H9 (cell line): ENCODE measurements around the gene ROPN1L. TPM values are rescaled to one million over a fixed set of nuclear protein-coding genes. Genes with fewer than 3 reads are reported as not detected.

Source experiments
- DNase-seq: peaks from one replicate; pipeline ENCODE4 v3.0.0-alpha.2; 2017
- H2AFZ ChIP-seq: one replicate; pipeline ENCODE4 v1.6.1; 2013; ENCODE audit warnings: mild to moderate bottlenecking, low read length, control low read depth, moderate library complexity
- H2AK5ac ChIP-seq: 2 replicates; pipeline ENCODE4 v1.6.1; 2013; ENCODE audit warnings: low read length, control low read depth, mixed read lengths; ENCODE audit not compliant: insufficient read length
- H2BK120ac ChIP-seq: one replicate; pipeline ENCODE4 v1.6.1; 2013; ENCODE audit warnings: low read depth, mild to moderate bottlenecking, low read length, control low read depth, inconsistent platforms; ENCODE audit not compliant: poor library complexity, severe bottlenecking
- H2BK12ac ChIP-seq: 2 replicates; pipeline ENCODE4 v1.6.1; 2013; ENCODE audit warnings: low read length, control low read depth, mixed read lengths, low read depth; ENCODE audit not compliant: insufficient read length
- H2BK15ac ChIP-seq: 2 replicates; pipeline ENCODE4 v1.6.1; 2013; ENCODE audit warnings: low read depth, low read length, control low read depth
- H2BK20ac ChIP-seq: one replicate; pipeline ENCODE4 v1.6.1; 2013; ENCODE audit warnings: low read depth, mild to moderate bottlenecking, low read length, control low read depth, inconsistent platforms; ENCODE audit not compliant: poor library complexity, severe bottlenecking
- H2BK5ac ChIP-seq: 2 replicates; pipeline ENCODE4 v1.6.1; 2013; ENCODE audit warnings: low read length, control low read depth, mixed read lengths; ENCODE audit not compliant: insufficient read length
- H3K14ac ChIP-seq: 2 replicates; pipeline ENCODE4 v1.6.1; 2013; ENCODE audit warnings: low read length, control low read depth; ENCODE audit not compliant: insufficient read depth
- H3K18ac ChIP-seq: 2 replicates; pipeline ENCODE4 v1.6.1; 2013; ENCODE audit warnings: low read depth, mild to moderate bottlenecking, mixed read lengths, low read length, control low read depth; ENCODE audit not compliant: insufficient read length
- H3K23ac ChIP-seq: 2 replicates; pipeline ENCODE4 v1.6.1; 2013; ENCODE audit warnings: low read length, control low read depth, mixed read lengths, low read depth; ENCODE audit not compliant: insufficient read length
- H3K23me2 ChIP-seq: 2 replicates; pipeline ENCODE4 v1.6.1; 2013; ENCODE audit warnings: low read depth, mild to moderate bottlenecking, mixed read lengths, low read length, control low read depth; ENCODE audit not compliant: insufficient read length, poor library complexity, severe bottlenecking
- H3K27ac ChIP-seq: 2 replicates; pipeline ENCODE4 v1.5.1; 2013; ENCODE audit warnings: low read length, control low read depth, mixed read lengths, low read depth; ENCODE audit not compliant: insufficient read length
- H3K27me3 ChIP-seq: 2 replicates; pipeline ENCODE4 v1.6.1; 2013; ENCODE audit warnings: low read length, control low read depth, inconsistent platforms; ENCODE audit not compliant: insufficient read depth
- H3K4ac ChIP-seq: 2 replicates; pipeline ENCODE4 v1.6.1; 2013; ENCODE audit warnings: low read depth, mild to moderate bottlenecking, control low read depth, inconsistent platforms, low read length, moderate library complexity
- H3K4me1 ChIP-seq: 2 replicates; pipeline ENCODE4 v1.6.1; 2013; ENCODE audit warnings: low read length, control low read depth, inconsistent platforms; ENCODE audit not compliant: insufficient read depth
- H3K4me2 ChIP-seq: 2 replicates; pipeline ENCODE4 v1.6.1; 2013; ENCODE audit warnings: low read length, control low read depth, mixed read lengths; ENCODE audit not compliant: insufficient read length, insufficient read depth
- H3K56ac ChIP-seq: 2 replicates; pipeline ENCODE4 v1.6.1; 2013; ENCODE audit warnings: low read depth, mild to moderate bottlenecking, mixed read lengths, low read length, control low read depth; ENCODE audit not compliant: insufficient read length
- H3K79me1 ChIP-seq: 2 replicates; pipeline ENCODE4 v1.6.1; 2013; ENCODE audit warnings: low read depth, mild to moderate bottlenecking, moderate library complexity, low read length, control low read depth, inconsistent platforms; ENCODE audit not compliant: insufficient read depth, poor library complexity, severe bottlenecking
- H3K79me2 ChIP-seq: 2 replicates; pipeline ENCODE4 v1.6.1; 2013; ENCODE audit warnings: low read length, control low read depth, inconsistent platforms; ENCODE audit not compliant: insufficient read depth
- H3K9ac ChIP-seq: 2 replicates; pipeline ENCODE4 v1.6.1; 2013; ENCODE audit warnings: low read length, control low read depth, mixed read lengths; ENCODE audit not compliant: insufficient read length; ENCODE audit errors: extremely low read depth
- H3K9me3 ChIP-seq: one replicate; pipeline ENCODE4 v1.6.1; 2013; ENCODE audit warnings: low read depth, low read length, inconsistent platforms; ENCODE audit not compliant: control insufficient read depth
- H3T11ph ChIP-seq: one replicate; pipeline ENCODE4 v1.6.1; 2013; ENCODE audit warnings: mild to moderate bottlenecking, low read length, control low read depth, inconsistent platforms
- H4K20me1 ChIP-seq: one replicate; pipeline ENCODE4 v1.6.1; 2013; ENCODE audit not compliant: control insufficient read depth, insufficient read length, insufficient read depth
- H4K5ac ChIP-seq: 2 replicates; pipeline ENCODE4 v1.6.1; 2013; ENCODE audit warnings: low read depth, mild to moderate bottlenecking, mixed read lengths, low read length, control low read depth; ENCODE audit not compliant: insufficient read length
- H4K8ac ChIP-seq: replicated peaks from 2 replicates; pipeline ENCODE4 v1.6.1; 2013; ENCODE audit warnings: low read length, control low read depth, mixed read lengths, low read depth; ENCODE audit not compliant: insufficient read length
- H4K91ac ChIP-seq: 2 replicates; pipeline ENCODE4 v1.6.1; 2013; ENCODE audit warnings: low read depth, mild to moderate bottlenecking, moderate library complexity, mixed read lengths, low read length, control low read depth; ENCODE audit not compliant: insufficient read length
- H3K27ac Mint-ChIP-seq, 3 experiments: 2 replicates in 2 of 3; 3 replicates in 1 of 3; pipeline ENCODE4 v1.8.0; 2020 to 2021; ENCODE audit warnings: mixed read lengths in 3 of 3, mild to moderate bottlenecking in 1 of 3, moderate library complexity in 1 of 3
- H3K27me3 Mint-ChIP-seq: 2 replicates; pipeline ENCODE4 v1.8.0; 2021; ENCODE audit warnings: low read depth, mild to moderate bottlenecking, moderate library complexity, mixed read lengths
- H3K36me3 Mint-ChIP-seq, 3 experiments: 2 replicates in 2 of 3; 3 replicates in 1 of 3; pipeline ENCODE4 v1.8.0; 2020 to 2021; ENCODE audit warnings: low read depth in 3 of 3, mixed read lengths in 3 of 3; ENCODE audit not compliant: insufficient read depth in 1 of 3
- H3K4me1 Mint-ChIP-seq, 2 experiments: 2 replicates each; pipeline ENCODE4 v1.8.0; 2020; ENCODE audit warnings: mixed read lengths in 2 of 2
- H3K4me3 Mint-ChIP-seq, 2 experiments: 2 replicates in 1 of 2; 3 replicates in 1 of 2; pipeline ENCODE4 v1.8.0; 2020 to 2021; ENCODE audit warnings: mild to moderate bottlenecking in 2 of 2, mixed read lengths in 2 of 2, moderate library complexity in 1 of 2
- H3K9me3 Mint-ChIP-seq, 2 experiments: 2 replicates in 1 of 2; 3 replicates in 1 of 2; pipeline ENCODE4 v1.8.0; 2020; ENCODE audit warnings: mild to moderate bottlenecking in 2 of 2, mixed read lengths in 2 of 2, moderate library complexity in 1 of 2
- WGBS: extraction: QIAGEN DNeasy Blood & Tissue Kit; methylation state at CpG from one replicate; pipeline ENCODE4 v1.1.7; 2013; ENCODE audit warnings: missing lambda C conversion rate, low lambda C conversion rate, mixed read lengths; ENCODE audit not compliant: insufficient read length; ENCODE audit errors: extremely low coverage; 5-methylcytosine and 5-hydroxymethylcytosine counted together
- total RNA-seq: library from RNA; stranded (reverse); gene quantifications from 2 replicates; pipeline ENCODE4 v1.2.1, GENCODE V29; 2021
- TF ChIP-seq, protein P1 (sequence below): fragments of 200-600 bp; sonication (generic); conservative IDR thresholded peaks from 3 replicates; pipeline ENCODE4 v1.8.0; 2021; ENCODE audit warnings: antibody characterized with exemption, mild to moderate bottlenecking

The ROPN1L gene
- total RNA-seq, 1 experiment from 2014 or later: 0.37 TPM

- TF ChIP-seq, protein P1, sequence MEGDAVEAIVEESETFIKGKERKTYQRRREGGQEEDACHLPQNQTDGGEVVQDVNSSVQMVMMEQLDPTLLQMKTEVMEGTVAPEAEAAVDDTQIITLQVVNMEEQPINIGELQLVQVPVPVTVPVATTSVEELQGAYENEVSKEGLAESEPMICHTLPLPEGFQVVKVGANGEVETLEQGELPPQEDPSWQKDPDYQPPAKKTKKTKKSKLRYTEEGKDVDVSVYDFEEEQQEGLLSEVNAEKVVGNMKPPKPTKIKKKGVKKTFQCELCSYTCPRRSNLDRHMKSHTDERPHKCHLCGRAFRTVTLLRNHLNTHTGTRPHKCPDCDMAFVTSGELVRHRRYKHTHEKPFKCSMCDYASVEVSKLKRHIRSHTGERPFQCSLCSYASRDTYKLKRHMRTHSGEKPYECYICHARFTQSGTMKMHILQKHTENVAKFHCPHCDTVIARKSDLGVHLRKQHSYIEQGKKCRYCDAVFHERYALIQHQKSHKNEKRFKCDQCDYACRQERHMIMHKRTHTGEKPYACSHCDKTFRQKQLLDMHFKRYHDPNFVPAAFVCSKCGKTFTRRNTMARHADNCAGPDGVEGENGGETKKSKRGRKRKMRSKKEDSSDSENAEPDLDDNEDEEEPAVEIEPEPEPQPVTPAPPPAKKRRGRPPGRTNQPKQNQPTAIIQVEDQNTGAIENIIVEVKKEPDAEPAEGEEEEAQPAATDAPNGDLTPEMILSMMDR: no peak
- no peak overlapping the region for H3K4ac ChIP-seq
- H2BK15ac ChIP-seq: no peak overlapping the region
- Mint-ChIP-seq H3K4me1 (peaks cover 17 to 21% of the 10 kb centered on the region in 2 experiments), H3K27me3 (peaks cover 20% of the 10 kb centered on the region), H3K9me3 (no peaks in the 10 kb centered on the region; a peak in 1 of 5 replicates), H3K4me3 (no peak overlapping the region; a peak in 1 of 5 replicates), H3K27ac (peak overlapping the region in 1 of 3 experiments; percentile 90; a peak in 2 of 7 replicates), H3K36me3 (no peaks in the 10 kb centered on the region; a peak in 1 of 7 replicates)
- H3K9ac ChIP-seq: no peak overlapping the region
- no peak overlapping the region for H4K91ac ChIP-seq
- H3K27ac ChIP-seq: no peak overlapping the region
- H2AK5ac ChIP-seq: no peak overlapping the region
- no peak overlapping the region for H3K56ac ChIP-seq
- H2BK20ac ChIP-seq: no peak overlapping the region
- H3K4me2 ChIP-seq: no peak overlapping the region
- no peaks in the 10 kb centered on the region for H3K27me3 ChIP-seq
- H2BK12ac ChIP-seq: no peak overlapping the region
- no peaks in the 10 kb centered on the region for H3K23me2 ChIP-seq
- no peak overlapping the region for H4K8ac ChIP-seq
- peak overlapping the region; percentile 18 for H3K18ac ChIP-seq
- H2BK5ac ChIP-seq: no peak overlapping the region
- H2AFZ ChIP-seq: no peak overlapping the region
- H3K4me1 ChIP-seq: peaks cover 2% of the 10 kb centered on the region; the same call in 1 of the 2 replicates
- H4K20me1 ChIP-seq: no peaks in the 10 kb centered on the region
- H3K23ac ChIP-seq: no peak overlapping the region
- H4K5ac ChIP-seq: no peak overlapping the region
- H3K79me2 ChIP-seq: no peaks in the 10 kb centered on the region
- H3T11ph ChIP-seq: no peak overlapping the region
- DNase-seq: peak; percentile 38
- WGBS: no CpG with 5 or more reads among the region's 21 CpGs
- no peaks in the 10 kb centered on the region for H3K9me3 ChIP-seq
- no peaks in the 10 kb centered on the region for H3K79me1 ChIP-seq
- H2BK120ac ChIP-seq: no peak overlapping the region
- 0 out of 2 replicates have a peak overlapping the region, but pooled peaks have one; percentile 53 for H3K14ac ChIP-seq
Observed at GRCh38 chr5:10467281-10468198, 25.9 kb downstream of the ROPN1L start.
